ENCODE measurements around the gene CBFA2T3.

CBFA2T3 gene

GRCh38 chr16:88999457-89000206 lies 22.6 kb upstream of the CBFA2T3 start:
- Histone ChIP-seq H3K4me3 (no peak overlapping the region), H3K9ac (no peak overlapping the region), H3K27ac (no peak overlapping the region), H3K9me3 (peaks cover 51% of the 10 kb centered on the region), H3K36me3 (0 out of 2 replicates have a peak, but pooled peaks cover 6% of the 10 kb centered on the region), H3K4me1 (peaks cover 32% of the 10 kb centered on the region), H3K4me2 (no peak overlapping the region), H4K20me1 (no peaks in the 10 kb centered on the region), H3K27me3 (peaks cover 2% of the 10 kb centered on the region; the same call in 1 of the 2 replicates)
- no peak for TF ChIP-seq Cebpa-rat (IDR thresholded peaks at IDR 0.05)

GRCh38 chr16:88995746-88996535 lies 18.9 kb upstream of the CBFA2T3 start:
- Histone ChIP-seq H4K20me1 (no peaks in the 10 kb centered on the region), H3K27ac (peak overlapping the region; percentile 76; the same call in 1 of the 2 replicates), H3K4me1 (peaks cover 50% of the 10 kb centered on the region), H3K9ac (no peak overlapping the region; the same call in 1 of the 2 replicates), H3K36me3 (0 out of 2 replicates have a peak, but pooled peaks cover 6% of the 10 kb centered on the region), H3K27me3 (no peaks in the 10 kb centered on the region), H3K9me3 (peaks cover 45% of the 10 kb centered on the region), H3K4me3 (no peak overlapping the region), H3K4me2 (0 out of 2 replicates have a peak overlapping the region, but pooled peaks have one; percentile 55)
- TF ChIP-seq Cebpa-rat (IDR thresholded peaks at IDR 0.05), result no peak

GRCh38 chr16:88995194-88995593 lies 18.2 kb upstream of the CBFA2T3 start:
- H3K4me3 ChIP-seq, result no peak overlapping the region
- H3K27me3 ChIP-seq, result no peaks in the 10 kb centered on the region
- no peaks in the 10 kb centered on the region for H4K20me1 ChIP-seq
- H3K27ac ChIP-seq, result peak overlapping the region; percentile 76
- H3K36me3 ChIP-seq, result 0 out of 2 replicates have a peak, but pooled peaks cover 6% of the 10 kb centered on the region
- TF ChIP-seq Cebpa-rat (IDR thresholded peaks at IDR 0.05), result no peak
- peaks cover 58% of the 10 kb centered on the region for H3K4me1 ChIP-seq
- H3K9me3 ChIP-seq, result peaks cover 38% of the 10 kb centered on the region
- peak overlapping the region; percentile 38; the same call in 1 of the 2 replicates for H3K9ac ChIP-seq
- peak overlapping the region; percentile 55 for H3K4me2 ChIP-seq

GRCh38 chr16:88994695-88995094 lies 17.7 kb upstream of the CBFA2T3 start:
- Histone ChIP-seq H3K27me3 (no peaks in the 10 kb centered on the region), H3K4me1 (peaks cover 63% of the 10 kb centered on the region), H3K36me3 (0 out of 2 replicates have a peak, but pooled peaks cover 6% of the 10 kb centered on the region), H3K9me3 (peaks cover 35% of the 10 kb centered on the region), H3K4me3 (no peak overlapping the region), H3K9ac (peak overlapping the region; percentile 38; the same call in 1 of the 2 replicates), H3K4me2 (peak overlapping the region; percentile 55), H4K20me1 (no peaks in the 10 kb centered on the region), H3K27ac (peak overlapping the region; percentile 76)
- TF ChIP-seq Cebpa-rat (IDR thresholded peaks at IDR 0.05), result no peak

- Histone ChIP-seq H4K20me1 (no peaks in the 10 kb centered on the region), H3K4me2 (peak overlapping the region; percentile 55), H3K27ac (peak overlapping the region; percentile 76), H3K4me1 (peaks cover 69% of the 10 kb centered on the region), H3K36me3 (0 out of 2 replicates have a peak, but pooled peaks cover 6% of the 10 kb centered on the region), H3K27me3 (no peaks in the 10 kb centered on the region), H3K4me3 (no peak overlapping the region), H3K9me3 (peaks cover 32% of the 10 kb centered on the region), H3K9ac (peak overlapping the region; percentile 38; the same call in 1 of the 2 replicates)
- TF ChIP-seq Cebpa-rat (IDR thresholded peaks at IDR 0.05), result no peak
Measured at GRCh38 chr16:88993946-88994600, 17.1 kb upstream of the CBFA2T3 start.

GRCh38 chr16:88993166-88993761 lies 16.3 kb upstream of the CBFA2T3 start:
- no peak for TF ChIP-seq Cebpa-rat (IDR thresholded peaks at IDR 0.05)
- 0 out of 2 replicates have a peak, but pooled peaks cover 6% of the 10 kb centered on the region for H3K36me3 ChIP-seq
- H3K9ac ChIP-seq, result peak overlapping the region; percentile 84
- H3K27ac ChIP-seq, result peak overlapping the region; percentile 98
- H3K4me3 ChIP-seq, result peak overlapping the region; percentile 59
- peaks cover 77% of the 10 kb centered on the region for H3K4me1 ChIP-seq
- H3K27me3 ChIP-seq, result no peaks in the 10 kb centered on the region
- H4K20me1 ChIP-seq, result no peaks in the 10 kb centered on the region
- H3K9me3 ChIP-seq, result peaks cover 24% of the 10 kb centered on the region
- H3K4me2 ChIP-seq, result peak overlapping the region; percentile 96

GRCh38 chr16:88992351-88993165 lies 15.6 kb upstream of the CBFA2T3 start:
- no peaks in the 10 kb centered on the region for H4K20me1 ChIP-seq
- peaks cover 17% of the 10 kb centered on the region for H3K9me3 ChIP-seq
- H3K4me1 ChIP-seq, result peaks cover 84% of the 10 kb centered on the region
- H3K36me3 ChIP-seq, result 0 out of 2 replicates have a peak, but pooled peaks cover 6% of the 10 kb centered on the region
- no peaks in the 10 kb centered on the region for H3K27me3 ChIP-seq
- H3K27ac ChIP-seq, result peak overlapping the region; percentile 98
- no peak for TF ChIP-seq Cebpa-rat (IDR thresholded peaks at IDR 0.05)
- peak overlapping the region; percentile 96 for H3K4me2 ChIP-seq
- H3K4me3 ChIP-seq, result peak overlapping the region; percentile 59
- peak overlapping the region; percentile 84 for H3K9ac ChIP-seq

- Histone ChIP-seq H3K27me3 (no peaks in the 10 kb centered on the region), H3K36me3 (0 out of 2 replicates have a peak, but pooled peaks cover under 1% of the 10 kb centered on the region), H3K9ac (peak overlapping the region; percentile 84)
Measured at GRCh38 chr16:88991813-88992350, 14.9 kb upstream of the CBFA2T3 start.

More at GRCh38 chr16:88991813-88992350, 14.9 kb upstream of the CBFA2T3 start:
- TF ChIP-seq Cebpa-rat (IDR thresholded peaks at IDR 0.05), result no peak
- H3K9me3 ChIP-seq, result peaks cover 10% of the 10 kb centered on the region
- peak overlapping the region; percentile 98 for H3K27ac ChIP-seq
- peaks cover 91% of the 10 kb centered on the region for H3K4me1 ChIP-seq
- H3K4me3 ChIP-seq, result peak overlapping the region; percentile 59; the same call in 1 of the 2 replicates
- H4K20me1 ChIP-seq, result no peaks in the 10 kb centered on the region
- peak overlapping the region; percentile 96 for H3K4me2 ChIP-seq
